Cardiac muscle cell (in vitro differentiated cells and primary cell): ENCODE data around the gene CDC42EP5. TPM values are rescaled to one million over a fixed set of nuclear protein-coding genes. Genes with fewer than 3 reads are reported as not detected.

Source experiments
- DNase-seq, 2 donors: peaks; one replicate each; pipeline versions ENCODE4 v3.0.0 to v3.0.0-alpha.2; 2010 to 2017; ENCODE audit warnings: low read depth in 1 of 2, low spot score in 1 of 2
- H3K27ac ChIP-seq: fragments of 200-600 bp; sonication (generic); 2 replicates; pipeline ENCODE4 v1.5.1; 2016
- H3K27me3 ChIP-seq: fragments of 200-600 bp; sonication (generic); 2 replicates; pipeline ENCODE4 v1.6.0; 2016; ENCODE audit warnings: control low read depth
- H3K36me3 ChIP-seq: fragments of 200-600 bp; sonication (generic); 2 replicates; pipeline ENCODE4 v1.5.1; 2016; ENCODE audit warnings: control low read depth
- H3K4me1 ChIP-seq: fragments of 200-600 bp; sonication (generic); 2 replicates; pipeline ENCODE4 v1.8.1; 2017; ENCODE audit warnings: low read depth, mild to moderate bottlenecking, mixed run types
- H3K4me3 ChIP-seq: fragments of 200-600 bp; sonication (generic); 2 replicates; pipeline ENCODE4 v1.5.1; 2016; ENCODE audit warnings: mild to moderate bottlenecking
- H3K9me3 ChIP-seq: fragments of 200-600 bp; sonication (generic); 2 replicates; pipeline ENCODE4 v1.5.1; 2017; ENCODE audit warnings: low read depth, mild to moderate bottlenecking, control low read depth
- CTCF ChIP-seq: IDR thresholded peaks from 2 replicates; pipeline ENCODE4 v1.5.1; 2012; ENCODE audit warnings: low read depth, mild to moderate bottlenecking, low read length
- polyA plus RNA-seq: library from polyadenylated mRNA; unstranded; fragments of >200 nt; fragmentation: Nextera tagmentation; extraction: Ambion mirVana; gene quantifications from 2 replicates; pipeline ENCODE4 v1.2.1, GENCODE V29; 2016
- total RNA-seq: library from RNA; depleted of rRNA; stranded (reverse); fragments of >200 nt; gene quantifications from 2 replicates; pipeline ENCODE4 v1.2.3, GENCODE V29; 2016

CDC42EP5 gene
- total and polyA plus RNA-seq, 2 experiments from 2014 or later: 28.2 to 46.6 TPM

GRCh38 chr19:54489766-54490165 is 16.7 kb upstream of the CDC42EP5 start:
- Histone ChIP-seq H3K4me1 (no peaks in the 10 kb centered on the region), H3K9me3 (no peaks in the 10 kb centered on the region), H3K27me3 (no peaks in the 10 kb centered on the region), H3K27ac (no peak overlapping the region), H3K36me3 (no peaks in the 10 kb centered on the region), H3K4me3 (no peak overlapping the region)
- no peak for TF ChIP-seq CTCF
- no peak for DNase-seq

GRCh38 chr19:54489341-54489740 is 16.2 kb upstream of the CDC42EP5 start:
- no peaks in the 10 kb centered on the region for H3K36me3 ChIP-seq
- DNase-seq: no peak
- TF ChIP-seq CTCF: no peak
- no peaks in the 10 kb centered on the region for H3K4me1 ChIP-seq
- no peaks in the 10 kb centered on the region for H3K27me3 ChIP-seq
- H3K27ac ChIP-seq: no peak overlapping the region
- no peaks in the 10 kb centered on the region for H3K9me3 ChIP-seq
- H3K4me3 ChIP-seq: no peak overlapping the region

GRCh38 chr19:54485851-54486250 is 12.8 kb upstream of the CDC42EP5 start:
- H3K36me3 ChIP-seq: no peaks in the 10 kb centered on the region
- TF ChIP-seq CTCF: no peak
- no peaks in the 10 kb centered on the region for H3K27me3 ChIP-seq
- no peaks in the 10 kb centered on the region for H3K4me1 ChIP-seq
- no peak overlapping the region for H3K27ac ChIP-seq
- DNase-seq: no peak
- no peak overlapping the region for H3K4me3 ChIP-seq
- H3K9me3 ChIP-seq: no peaks in the 10 kb centered on the region

- Histone ChIP-seq H3K4me1 (no peaks in the 10 kb centered on the region), H3K27ac (no peak overlapping the region), H3K36me3 (no peaks in the 10 kb centered on the region), H3K9me3 (no peaks in the 10 kb centered on the region), H3K27me3 (no peaks in the 10 kb centered on the region), H3K4me3 (no peak overlapping the region)
- no peak for TF ChIP-seq CTCF
- no peak for DNase-seq
These were observed 11.4 kb upstream of the CDC42EP5 start for GRCh38 chr19:54484451-54484850.

GRCh38 chr19:54482889-54483288 is 9.8 kb upstream of the CDC42EP5 start:
- Histone ChIP-seq H3K4me3 (no peak overlapping the region), H3K4me1 (no peaks in the 10 kb centered on the region), H3K27me3 (no peaks in the 10 kb centered on the region), H3K36me3 (no peaks in the 10 kb centered on the region), H3K9me3 (no peaks in the 10 kb centered on the region), H3K27ac (no peak overlapping the region)
- TF ChIP-seq CTCF: no peak
- DNase-seq: no peak
